Tibial artery (tissue), 4 donors: ENCODE measurements around the gene ASCC1.

Experiments
- DNase-seq, 2 donors: peaks; one replicate each; pipeline ENCODE4 v3.0.0-alpha.2; 2019
- H3K27ac ChIP-seq, 2 donors: fragments of 200-600 bp; sonication (generic) in 1 of 2; 1 replicate in 1 of 2; 2 replicates in 1 of 2; pipeline ENCODE4 v1.5.1; 2018 to 2019; ENCODE audit warnings: mild to moderate bottlenecking in 1 of 2
- H3K27me3 ChIP-seq, 2 donors: fragments of 200-600 bp; sonication (generic) in 1 of 2; one replicate each; pipeline versions ENCODE4 v1.5.1 to v1.6.0; 2016 to 2019
- H3K36me3 ChIP-seq, 3 donors: fragments of 200-600 bp; sonication (generic) in 2 of 3; one replicate each; pipeline ENCODE4 v1.5.1; 2016 to 2019; ENCODE audit warnings: mild to moderate bottlenecking in 2 of 3
- H3K4me1 ChIP-seq, 4 donors: fragments of 200-600 bp; sonication (generic) in 2 of 4; 1 replicate in 3 of 4; 2 replicates in 1 of 4; pipeline ENCODE4 v1.5.1; 2016 to 2019
- H3K4me3 ChIP-seq, 2 donors: fragments of 200-600 bp; sonication (generic) in 1 of 2; 1 replicate in 1 of 2; 2 replicates in 1 of 2; pipeline ENCODE4 v1.5.1; 2018 to 2019; ENCODE audit warnings: mild to moderate bottlenecking in 2 of 2
- H3K9me3 ChIP-seq, 3 donors: fragments of 200-600 bp; sonication (generic) in 1 of 3; one replicate each; pipeline ENCODE4 v1.5.1; 2016 to 2019
- CTCF ChIP-seq, 2 experiments: fragments of 200-600 bp in 1 of 2; fragments of 450-650 bp in 1 of 2; IDR thresholded peaks; one replicate each; pipeline ENCODE4 v1.5.1; 2017 to 2019; ENCODE audit warnings: antibody characterized with exemption in 2 of 2, mild to moderate bottlenecking in 1 of 2, moderate library complexity in 1 of 2
- intact Hi-C: fragments of 100-400 bp; cut with DNase I; formaldehyde crosslinking; loops from one replicate; pipeline ENCODE4 v1.15.0; 2023; ENCODE audit warnings: low total_unique reads

ASCC1 gene

GRCh38 chr10:72176701-72177100, 39.4 kb downstream of the ASCC1 start:
- peaks cover 10 to 17% (median 15%) of the 10 kb centered on the region in 3 donors for H3K36me3 ChIP-seq

GRCh38 chr10:72175149-72175548, 40.9 kb downstream of the ASCC1 start:
- Histone ChIP-seq H3K36me3 (peaks cover 5 to 15% (median 12%) of the 10 kb centered on the region in 3 donors), H3K4me1 (peaks cover 0 to 15% (median 3%) of the 10 kb centered on the region in 4 donors), H3K27ac (peak overlapping the region in 1 of 2 donors; percentile 31), H3K27me3 (no peaks in the 10 kb centered on the region), H3K4me3 (no peak overlapping the region), H3K9me3 (no peaks in the 10 kb centered on the region)
- TF ChIP-seq CTCF (IDR thresholded peaks at IDR 0.05) = no peak
- intact Hi-C loops = no loop called here
- DNase-seq = no peak

More at GRCh38 chr10:72176701-72177100, 39.4 kb downstream of the ASCC1 start:
- no peak overlapping the region for H3K4me3 ChIP-seq
- no peaks in the 10 kb centered on the region for H3K27me3 ChIP-seq
- no peak overlapping the region for H3K27ac ChIP-seq
- no peak for TF ChIP-seq CTCF (IDR thresholded peaks at IDR 0.05)
- no peak for DNase-seq
- peaks cover 0 to 15% (median 3%) of the 10 kb centered on the region in 4 donors for H3K4me1 ChIP-seq
- H3K9me3 ChIP-seq = no peaks in the 10 kb centered on the region
- intact Hi-C loops = no loop called here

GRCh38 chr10:72174297-72174662, 41.8 kb downstream of the ASCC1 start:
- H3K27ac ChIP-seq = no peak overlapping the region
- DNase-seq = no peak

GRCh38 chr10:72173619-72174296, 42.3 kb downstream of the ASCC1 start:
- no peaks in the 10 kb centered on the region for H3K27me3 ChIP-seq
- no peak for TF ChIP-seq CTCF (IDR thresholded peaks at IDR 0.05)
- peaks cover 5 to 14% (median 10%) of the 10 kb centered on the region in 3 donors for H3K36me3 ChIP-seq
- no peaks in the 10 kb centered on the region for H3K9me3 ChIP-seq
- intact Hi-C loops = no loop called here
- no peak overlapping the region for H3K27ac ChIP-seq
- H3K4me3 ChIP-seq = no peak overlapping the region
- peaks cover 0 to 15% (median 3%) of the 10 kb centered on the region in 4 donors for H3K4me1 ChIP-seq
- no peak for DNase-seq

More at GRCh38 chr10:72174297-72174662, 41.8 kb downstream of the ASCC1 start:
- Histone ChIP-seq H3K9me3 (no peaks in the 10 kb centered on the region), H3K27me3 (no peaks in the 10 kb centered on the region), H3K4me1 (peaks cover 0 to 15% (median 3%) of the 10 kb centered on the region in 4 donors), H3K4me3 (no peak overlapping the region), H3K36me3 (peaks cover 5 to 15% (median 14%) of the 10 kb centered on the region in 3 donors)
- no peak for TF ChIP-seq CTCF (IDR thresholded peaks at IDR 0.05)
- intact Hi-C loops = no loop called here

- DNase-seq = no peak
- Histone ChIP-seq H3K27me3 (no peaks in the 10 kb centered on the region), H3K9me3 (no peaks in the 10 kb centered on the region), H3K4me1 (peaks cover 0 to 15% (median 3%) of the 10 kb centered on the region in 4 donors), H3K36me3 (peaks cover 5 to 12% (median 6%) of the 10 kb centered on the region in 3 donors), H3K27ac (no peak overlapping the region), H3K4me3 (no peak overlapping the region)
- TF ChIP-seq CTCF (IDR thresholded peaks at IDR 0.05) = no peak
- intact Hi-C loops = no loop called here
These were observed 42.8 kb downstream of the ASCC1 start for GRCh38 chr10:72173262-72173618.
